Neuronal stem cell (in vitro differentiated cells): ENCODE data around the gene GALT.

Experiments
- DNase-seq: peaks from one replicate; pipeline ENCODE4 v3.0.0-alpha.2; 2013; ENCODE audit warnings: low spot score
- H2AFZ ChIP-seq: one replicate; pipeline ENCODE4 v1.6.1; 2013; ENCODE audit warnings: mild to moderate bottlenecking, low read length, inconsistent platforms
- H2AK5ac ChIP-seq: 2 replicates; pipeline ENCODE4 v1.6.1; 2013; ENCODE audit warnings: low read depth, mild to moderate bottlenecking, inconsistent platforms, low read length, moderate library complexity, mixed read lengths
- H2BK120ac ChIP-seq: 2 replicates; pipeline ENCODE4 v1.6.1; 2013; ENCODE audit warnings: low read depth, mild to moderate bottlenecking, inconsistent platforms, low read length, moderate library complexity, mixed read lengths
- H2BK12ac ChIP-seq: one replicate; pipeline ENCODE4 v1.6.1; 2013; ENCODE audit warnings: low read length, inconsistent platforms
- H2BK15ac ChIP-seq: 2 replicates; pipeline ENCODE4 v1.6.1; 2013; ENCODE audit warnings: mild to moderate bottlenecking, low read length, inconsistent platforms, mixed read lengths
- H2BK5ac ChIP-seq: one replicate; pipeline ENCODE4 v1.6.1; 2013; ENCODE audit warnings: inconsistent platforms, mild to moderate bottlenecking, low read length, moderate library complexity
- H3K14ac ChIP-seq: one replicate; pipeline ENCODE4 v1.6.1; 2013; ENCODE audit warnings: low read length, inconsistent platforms
- H3K18ac ChIP-seq: 2 replicates; pipeline ENCODE4 v1.6.1; 2013; ENCODE audit warnings: low read length, inconsistent platforms
- H3K23ac ChIP-seq: 2 replicates; pipeline ENCODE4 v1.6.1; 2013; ENCODE audit warnings: low read depth, mild to moderate bottlenecking, mixed read lengths, low read length, inconsistent platforms; ENCODE audit not compliant: poor library complexity
- H3K27ac ChIP-seq: replicated peaks from 3 replicates; pipeline ENCODE4 v1.5.1; 2013; ENCODE audit warnings: low read length, inconsistent platforms
- H3K27me3 ChIP-seq, 3 experiments: 2 replicates each; pipeline ENCODE4 v1.6.1; 2013; ENCODE audit warnings: low read length in 3 of 3, mild to moderate bottlenecking in 2 of 3, inconsistent platforms in 1 of 3, low read depth in 1 of 3, mixed read lengths in 1 of 3, moderate library complexity in 1 of 3; ENCODE audit not compliant: control insufficient read depth in 3 of 3, insufficient read depth in 3 of 3
- H3K36me3 ChIP-seq, 2 donors: replicated peaks in 1 of 2; 2 replicates each; pipeline ENCODE4 v1.6.1; 2013; ENCODE audit warnings: low read length in 2 of 2; ENCODE audit not compliant: control insufficient read depth in 2 of 2, insufficient read depth in 2 of 2
- H3K4ac ChIP-seq: 2 replicates; pipeline ENCODE4 v1.6.1; 2013; ENCODE audit warnings: inconsistent platforms, mild to moderate bottlenecking, low read length, moderate library complexity
- H3K4me1 ChIP-seq, 2 donors: 1 replicate in 1 of 2; 2 replicates in 1 of 2; pipeline ENCODE4 v1.6.1; 2013; ENCODE audit warnings: low read length in 2 of 2, low read depth in 1 of 2; ENCODE audit not compliant: control insufficient read depth in 2 of 2, insufficient read depth in 1 of 2
- H3K4me2 ChIP-seq: one replicate; pipeline ENCODE4 v1.6.1; 2013; ENCODE audit warnings: mild to moderate bottlenecking, low read length, inconsistent platforms; ENCODE audit not compliant: insufficient read depth, poor library complexity, severe bottlenecking
- H3K4me3 ChIP-seq, 2 donors: 2 replicates each; pipeline ENCODE4 v1.5.1; 2013; ENCODE audit warnings: low read length in 2 of 2, mild to moderate bottlenecking in 2 of 2, inconsistent platforms in 1 of 2, moderate library complexity in 1 of 2
- H3K79me1 ChIP-seq: one replicate; pipeline ENCODE4 v1.6.1; 2013; ENCODE audit warnings: low read depth, mild to moderate bottlenecking, inconsistent platforms, low read length, moderate library complexity
- H3K9ac ChIP-seq: one replicate; pipeline ENCODE4 v1.6.1; 2013; ENCODE audit warnings: mild to moderate bottlenecking, low read depth, low read length, inconsistent platforms; ENCODE audit not compliant: poor library complexity
- H3K9me3 ChIP-seq, 2 donors: replicated peaks in 1 of 2; 2 replicates each; pipeline versions ENCODE3 to v1.6.1; 2013; ENCODE audit warnings: low read length in 2 of 2, mild to moderate bottlenecking in 2 of 2, inconsistent platforms in 1 of 2, low read depth in 1 of 2, mixed read lengths in 1 of 2, moderate library complexity in 1 of 2; ENCODE audit not compliant: control insufficient read depth in 2 of 2, insufficient read depth in 1 of 2
- H4K8ac ChIP-seq: one replicate; pipeline ENCODE4 v1.6.1; 2013; ENCODE audit warnings: low read depth, mild to moderate bottlenecking, inconsistent platforms, low read length, moderate library complexity
- H4K91ac ChIP-seq: one replicate; pipeline ENCODE4 v1.6.1; 2013; ENCODE audit warnings: low read length, low read depth, mild to moderate bottlenecking, inconsistent platforms; ENCODE audit not compliant: poor library complexity
- WGBS, 2 donors: extraction: QIAGEN DNeasy Blood & Tissue Kit; methylation state at CpG; one replicate each; pipeline ENCODE4 v1.1.7; 2013; ENCODE audit warnings: missing lambda C conversion rate in 2 of 2, mixed read lengths in 1 of 2; ENCODE audit not compliant: insufficient read length in 2 of 2, insufficient replicate concordance in 1 of 2; ENCODE audit errors: extremely low coverage in 2 of 2; 5-methylcytosine and 5-hydroxymethylcytosine counted together

The GALT gene

GRCh38 chr9:34603610-34604231, 42.8 kb upstream of the GALT start:
- peaks cover 0 to 8% (median 0%) of the 10 kb centered on the region in 3 experiments for H3K27me3 ChIP-seq
- H3K4ac ChIP-seq = no peak overlapping the region
- no peak overlapping the region for H2BK15ac ChIP-seq
- no peak overlapping the region for H3K4me2 ChIP-seq
- H2BK12ac ChIP-seq = no peak overlapping the region
- no peak overlapping the region for H2AFZ ChIP-seq
- no peak overlapping the region for H3K27ac ChIP-seq
- no peak overlapping the region for H4K91ac ChIP-seq
- no peaks in the 10 kb centered on the region for H3K9me3 ChIP-seq
- H3K36me3 ChIP-seq = no peaks in the 10 kb centered on the region
- no peak overlapping the region for H3K18ac ChIP-seq
- no peak overlapping the region for H2AK5ac ChIP-seq
- no peak overlapping the region for H2BK120ac ChIP-seq
- H3K4me1 ChIP-seq = peaks cover 4 to 15% of the 10 kb centered on the region in 2 donors
- DNase-seq = peak; percentile 86
- H3K4me3 ChIP-seq = no peak overlapping the region
- H3K23ac ChIP-seq = no peak overlapping the region
- H4K8ac ChIP-seq = no peak overlapping the region
- H3K14ac ChIP-seq = no peak overlapping the region
- no peaks in the 10 kb centered on the region for H3K79me1 ChIP-seq
- no peak overlapping the region for H3K9ac ChIP-seq
- WGBS, 2 donors = no CpG with 5 or more reads among the region's 4 CpGs
- no peak overlapping the region for H2BK5ac ChIP-seq

GRCh38 chr9:34606190-34606589, 40.3 kb upstream of the GALT start:
- peaks cover 0 to 8% (median 0%) of the 10 kb centered on the region in 3 experiments for H3K27me3 ChIP-seq
- no peak overlapping the region for H3K23ac ChIP-seq
- no peak overlapping the region for H3K14ac ChIP-seq
- H3K4ac ChIP-seq = no peak overlapping the region
- H4K8ac ChIP-seq = no peak overlapping the region
- H3K79me1 ChIP-seq = peaks cover 3% of the 10 kb centered on the region
- H2BK12ac ChIP-seq = no peak overlapping the region
- no peak for DNase-seq
- no peak overlapping the region for H2BK5ac ChIP-seq
- peaks cover 12 to 19% of the 10 kb centered on the region in 2 donors for H3K4me1 ChIP-seq
- no peaks in the 10 kb centered on the region for H3K9me3 ChIP-seq
- H3K27ac ChIP-seq = no peak overlapping the region
- no peak overlapping the region for H2BK120ac ChIP-seq
- no peak overlapping the region for H3K4me2 ChIP-seq
- H2AFZ ChIP-seq = no peak overlapping the region
- H4K91ac ChIP-seq = no peak overlapping the region
- no peak overlapping the region for H2BK15ac ChIP-seq
- no peak overlapping the region for H3K4me3 ChIP-seq
- H3K36me3 ChIP-seq = peaks cover 3 to 10% of the 10 kb centered on the region in 2 donors
- no peak overlapping the region for H3K18ac ChIP-seq
- H3K9ac ChIP-seq = no peak overlapping the region
- no peak overlapping the region for H2AK5ac ChIP-seq

- Histone ChIP-seq H3K79me1 (peaks cover 6% of the 10 kb centered on the region), H3K4me1 (peaks cover 14 to 15% of the 10 kb centered on the region in 2 donors), H3K36me3 (peaks cover 3 to 10% of the 10 kb centered on the region in 2 donors), H4K91ac (no peak overlapping the region), H2BK12ac (no peak overlapping the region), H3K27ac (no peak overlapping the region), H4K8ac (no peak overlapping the region), H2AK5ac (no peak overlapping the region), H2BK15ac (no peak overlapping the region), H2AFZ (no peak overlapping the region), H3K4ac (no peak overlapping the region), H3K18ac (no peak overlapping the region), H3K9me3 (no peaks in the 10 kb centered on the region), H3K9ac (no peak overlapping the region), H3K14ac (no peak overlapping the region), H2BK5ac (no peak overlapping the region), H3K23ac (no peak overlapping the region), H3K27me3 (peaks cover 0 to 8% (median 0%) of the 10 kb centered on the region in 3 experiments), H3K4me3 (no peak overlapping the region), H3K4me2 (no peak overlapping the region), H2BK120ac (no peak overlapping the region)
- no peak for DNase-seq
- WGBS, 2 donors = no CpG with 5 or more reads among the region's 3 CpGs
These were observed 39.6 kb upstream of the GALT start for GRCh38 chr9:34606905-34607304.

- Histone ChIP-seq H3K4ac (no peak overlapping the region), H4K8ac (no peak overlapping the region), H3K4me2 (no peak overlapping the region), H3K9ac (no peak overlapping the region), H4K91ac (no peak overlapping the region), H3K36me3 (peaks cover 3 to 10% of the 10 kb centered on the region in 2 donors), H3K4me3 (no peak overlapping the region), H3K23ac (no peak overlapping the region), H2BK120ac (no peak overlapping the region), H2AK5ac (no peak overlapping the region), H2BK12ac (no peak overlapping the region), H3K27ac (no peak overlapping the region), H3K14ac (no peak overlapping the region), H3K18ac (no peak overlapping the region), H2AFZ (no peak overlapping the region), H3K79me1 (peaks cover 6% of the 10 kb centered on the region), H3K9me3 (no peaks in the 10 kb centered on the region), H3K27me3 (peaks cover 0 to 8% (median 0%) of the 10 kb centered on the region in 3 experiments), H3K4me1 (peaks cover 11 to 13% of the 10 kb centered on the region in 2 donors), H2BK15ac (no peak overlapping the region), H2BK5ac (no peak overlapping the region)
- WGBS, 2 donors = no CpG with 5 or more reads among the region's 2 CpGs
- DNase-seq = no peak
These were observed 39.1 kb upstream of the GALT start for GRCh38 chr9:34607331-34607730.
